ENCODE results near the gene CEP112.
"Not testable (repeated sequence)": the region's sequence is repeated elsewhere in the genome, so short reads cannot be mapped to it uniquely, and the experiment has no call there.

CEP112 gene

DNA sequence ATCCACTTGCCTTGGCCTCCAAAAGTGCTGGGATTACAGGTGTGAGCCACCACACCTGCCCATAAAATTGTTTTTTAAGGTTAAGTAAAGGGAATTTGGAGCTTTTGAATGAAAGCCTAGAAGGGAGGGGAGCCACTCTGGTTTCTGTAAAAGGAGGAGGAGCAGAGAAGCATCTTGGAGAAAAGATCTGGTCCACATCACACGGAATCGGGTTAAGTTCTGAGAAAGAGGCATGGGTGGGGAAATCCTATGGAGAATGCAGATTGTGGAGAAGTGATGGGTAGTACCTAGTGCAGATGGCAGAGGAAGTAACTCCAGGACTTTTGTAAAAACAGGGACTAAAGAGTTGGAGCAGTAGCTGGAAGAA, 18.3 kb upstream of the CEP112 start:
- no peak for DNase-seq

DNA sequence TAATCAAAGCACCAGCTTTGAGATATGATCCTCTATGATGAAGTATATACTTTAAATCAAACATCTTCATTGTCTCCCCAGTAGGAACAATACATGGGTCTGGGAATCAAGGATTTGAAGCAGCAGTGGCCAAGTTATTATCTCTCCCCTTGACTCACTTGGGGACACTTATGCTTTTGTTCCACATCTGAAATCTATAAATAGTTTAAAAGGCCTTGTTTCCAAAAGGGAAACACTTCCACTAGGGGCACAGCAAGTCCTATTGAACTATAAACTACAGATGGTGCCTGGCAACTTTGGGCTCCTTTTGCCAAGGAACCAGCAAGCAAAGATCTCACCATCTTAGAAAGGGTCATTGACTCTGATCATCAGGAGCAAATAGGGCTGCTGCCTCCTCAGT, 16.0 kb upstream of the CEP112 start:
- no peak for DNase-seq

DNA sequence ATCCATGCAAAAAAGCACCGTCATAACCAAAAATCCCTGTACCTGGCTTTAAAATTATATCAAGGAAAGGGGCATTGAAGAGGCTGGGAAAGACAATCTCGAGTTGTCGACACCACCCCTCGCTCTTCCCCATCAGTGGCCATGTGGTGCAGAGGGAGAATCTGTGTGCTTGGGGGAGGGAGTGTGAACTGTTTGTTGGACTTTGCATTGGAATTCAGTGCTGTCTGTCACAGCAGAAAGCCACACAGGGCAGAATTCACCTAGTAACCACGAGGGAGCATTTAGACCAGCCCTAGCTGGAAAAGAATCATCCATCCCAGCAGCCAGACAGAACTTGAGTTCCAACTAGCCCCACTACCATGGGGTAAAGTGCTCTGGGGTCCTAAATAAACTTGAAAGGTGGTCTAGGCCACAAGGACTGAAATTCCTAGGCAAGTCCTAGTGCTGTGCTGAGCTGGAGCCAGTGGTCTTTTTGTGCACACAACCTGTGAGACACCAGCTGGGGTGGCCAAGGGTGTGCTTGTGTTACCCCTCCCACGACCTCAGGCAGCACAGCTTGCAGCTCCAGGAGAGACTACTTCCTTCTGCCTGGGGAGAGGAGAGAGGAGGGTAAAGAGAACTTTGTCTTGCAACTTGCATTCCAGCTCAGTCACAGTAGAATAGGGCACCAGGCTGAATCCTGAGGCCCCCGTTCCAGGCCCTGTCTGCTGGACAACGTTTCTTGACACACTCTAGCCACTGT, 11.5 kb upstream of the CEP112 start:
- no peak for DNase-seq

DNA sequence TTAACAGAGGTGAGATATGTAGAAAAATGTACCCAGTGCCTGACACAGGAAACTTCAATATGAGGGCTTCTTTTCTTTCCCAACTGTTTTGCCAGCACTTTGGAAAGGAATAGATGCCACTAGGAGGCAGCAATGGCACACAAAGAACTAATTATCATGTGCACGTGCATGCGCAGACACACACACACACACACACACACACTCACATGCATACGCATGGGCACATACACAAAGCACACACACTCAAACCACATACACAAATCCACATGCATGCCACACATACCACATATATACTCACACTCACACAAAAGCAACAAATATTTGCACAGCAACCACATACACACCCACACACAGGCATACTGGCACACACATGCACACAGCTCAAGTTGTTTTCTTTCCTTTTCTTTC, 8.8 kb upstream of the CEP112 start:
- no peak for DNase-seq

DNA sequence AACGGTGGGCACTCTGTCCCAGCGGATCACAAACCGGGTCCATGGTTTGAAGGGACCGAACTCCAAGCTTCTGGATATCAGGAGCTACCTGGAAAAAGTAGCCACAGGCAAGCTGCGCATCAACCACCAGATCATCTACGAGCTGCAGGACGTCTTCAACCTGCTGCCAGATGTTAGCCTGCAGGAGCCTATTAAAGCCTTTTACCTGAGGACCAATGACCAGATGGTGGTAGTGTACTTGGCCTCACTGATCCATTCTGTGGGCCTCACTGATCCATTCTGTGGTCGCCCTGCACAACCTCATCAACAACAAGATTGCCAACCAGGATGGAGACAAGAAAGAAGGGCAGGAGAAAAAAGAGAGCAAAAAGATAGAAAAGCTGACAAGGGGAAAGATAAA, 6.3 kb upstream of the CEP112 start:
- no peak for DNase-seq

DNA sequence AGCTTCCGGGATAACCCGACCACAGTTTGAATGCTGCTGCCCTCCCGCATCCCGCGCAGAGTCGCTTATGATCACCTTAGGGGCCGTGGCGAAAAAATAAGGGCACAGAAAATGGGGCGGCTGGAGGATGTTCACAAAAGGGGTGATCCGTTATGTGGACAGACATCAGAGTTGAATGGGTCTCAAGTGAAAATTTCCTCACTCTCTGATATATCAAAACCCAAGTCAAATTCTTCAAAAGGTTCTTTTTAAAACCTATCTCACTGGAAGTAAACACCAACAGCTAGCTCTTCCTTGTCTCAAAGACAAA, 400 bp upstream of the CEP112 start:
- DNase-seq, result no peak

DNA sequence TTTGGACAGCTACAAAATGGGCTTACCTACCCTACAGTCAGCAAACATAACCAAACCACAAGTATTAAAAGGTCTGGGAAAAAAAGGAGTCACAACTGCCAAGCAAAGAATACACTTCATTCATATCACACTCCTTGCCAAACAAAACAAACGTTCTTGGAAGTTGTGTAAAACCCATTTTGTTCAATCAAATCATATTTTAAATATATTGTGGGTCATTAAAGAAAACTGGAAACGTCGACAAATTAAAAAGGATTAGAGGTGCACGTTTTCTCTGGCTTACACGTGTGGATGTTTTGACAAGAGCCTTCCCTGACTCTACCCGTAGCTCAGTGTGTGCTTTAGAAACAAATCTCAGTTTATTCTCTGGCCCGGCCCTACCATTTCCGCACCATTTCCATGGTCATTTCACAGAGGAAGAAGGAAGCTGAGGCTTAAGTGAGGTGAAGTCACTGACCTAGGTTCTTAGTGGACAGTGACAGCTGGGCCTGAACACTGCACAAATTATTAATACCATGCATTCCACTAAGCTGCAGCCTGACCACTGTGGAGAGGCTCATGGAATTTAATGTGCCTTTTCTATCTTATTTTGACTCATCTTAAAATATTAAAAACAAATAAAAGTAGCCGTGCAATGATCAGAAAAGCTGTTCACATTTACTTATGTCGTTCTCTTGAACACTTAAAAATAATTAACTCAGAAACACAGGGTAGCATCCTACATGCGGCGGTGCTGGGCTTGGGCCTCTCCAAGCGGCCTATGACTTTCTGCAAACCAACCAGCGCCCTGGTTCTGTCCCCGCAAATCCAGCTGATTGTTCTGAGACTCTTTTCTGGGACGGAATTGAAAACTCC, 968 bp downstream of the CEP112 start:
- DNase-seq, result no peak

- no peak for DNase-seq
Observed at GRCh38 chr17:66187718-66188117, 4.2 kb downstream of the CEP112 start.

GRCh38 chr17:66185862-66186261, 6.1 kb downstream of the CEP112 start:
- no peak for DNase-seq

DNA sequence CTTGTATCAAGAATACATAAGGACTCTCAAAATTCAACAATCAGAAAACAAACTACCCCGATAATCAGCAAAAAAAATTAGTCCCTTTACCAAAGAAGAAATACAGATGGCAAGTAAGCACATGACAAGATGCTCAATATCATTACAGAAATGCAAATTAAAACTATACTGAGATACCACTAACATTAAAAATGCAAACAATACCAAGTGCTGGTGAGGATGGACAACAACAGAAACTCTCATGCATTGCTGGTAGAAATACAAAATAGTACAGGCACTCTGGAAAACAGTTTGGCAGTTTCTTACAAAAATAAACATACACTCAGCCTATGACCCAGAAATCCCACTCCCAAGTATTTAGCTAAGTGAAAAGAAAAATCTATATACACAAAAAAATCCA, 7.5 kb downstream of the CEP112 start:
- no peak for DNase-seq

DNA sequence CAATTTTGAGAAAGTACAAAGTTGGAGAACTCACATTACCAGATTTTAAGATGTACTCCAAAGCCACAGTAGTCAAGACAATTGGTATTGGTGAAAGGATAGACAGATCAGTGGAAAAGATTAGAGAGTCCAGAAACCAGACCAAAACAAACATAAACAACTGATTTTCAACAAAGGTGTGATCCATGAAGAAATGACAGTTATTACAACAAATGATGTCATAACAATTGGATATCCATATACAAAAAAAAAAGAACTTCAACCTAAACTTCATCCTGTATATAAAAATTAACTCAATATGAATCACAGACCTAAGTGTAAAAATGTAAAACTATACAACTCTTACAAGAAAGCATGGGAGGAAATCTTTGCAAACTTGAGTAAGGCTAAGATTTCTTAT, 8.4 kb downstream of the CEP112 start:
- no peak for DNase-seq

DNA sequence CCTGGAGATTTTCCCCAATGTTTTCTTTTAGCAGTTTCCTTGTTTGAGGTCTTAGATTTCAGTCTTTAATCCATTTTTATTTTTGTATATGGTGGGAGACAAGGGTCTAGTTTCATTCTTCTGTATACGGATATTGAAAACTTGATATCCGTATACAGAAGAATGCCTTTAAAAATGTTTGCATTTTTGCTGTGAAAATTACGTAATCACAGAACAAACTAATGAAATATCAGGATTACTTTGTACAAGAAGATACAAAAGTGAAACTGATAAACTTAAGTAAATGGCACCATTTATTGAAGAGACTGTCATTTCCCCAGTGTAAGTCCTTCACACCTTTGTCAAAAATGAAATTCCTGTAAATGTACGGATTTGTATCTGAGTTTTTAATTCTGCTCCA, 13.3 kb downstream of the CEP112 start:
- no peak for DNase-seq

DNA sequence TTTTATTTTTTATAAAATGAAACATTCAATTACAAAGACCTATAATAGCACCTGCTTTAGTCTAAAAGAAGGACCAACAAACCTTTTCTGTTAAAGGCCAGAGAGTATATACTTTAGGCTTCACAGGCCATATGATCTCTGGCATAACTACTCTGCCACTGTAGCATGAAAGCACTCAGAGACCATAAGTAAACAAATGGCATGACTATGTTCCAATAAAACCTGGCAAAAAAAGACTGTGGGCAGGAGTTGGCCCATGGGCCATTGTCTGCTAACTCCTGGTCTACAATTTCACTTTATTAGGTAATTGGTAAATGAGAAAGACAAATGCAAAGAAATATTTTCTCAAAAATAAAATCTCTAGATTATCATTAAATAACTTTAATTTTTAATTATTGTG, 14.9 kb downstream of the CEP112 start:
- no peak for DNase-seq

DNA sequence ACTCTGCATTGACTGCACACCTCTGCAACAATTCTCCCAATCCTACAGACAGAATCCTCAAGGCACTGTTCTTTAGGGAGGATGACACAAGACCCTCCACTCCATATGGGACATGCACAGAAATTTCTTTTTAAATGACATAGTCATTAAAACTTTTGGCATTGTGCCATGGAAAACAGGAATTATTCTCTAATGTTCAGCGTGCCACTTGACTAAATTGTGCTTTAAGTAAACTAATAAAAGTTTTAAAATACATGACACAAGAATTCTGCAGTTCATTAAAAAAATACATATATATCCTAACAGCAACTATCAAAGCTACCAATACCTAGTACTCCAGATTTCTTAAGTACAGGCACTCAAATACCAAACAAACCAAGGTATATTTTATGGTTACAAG, 16.0 kb downstream of the CEP112 start:
- no peak for DNase-seq

DNA sequence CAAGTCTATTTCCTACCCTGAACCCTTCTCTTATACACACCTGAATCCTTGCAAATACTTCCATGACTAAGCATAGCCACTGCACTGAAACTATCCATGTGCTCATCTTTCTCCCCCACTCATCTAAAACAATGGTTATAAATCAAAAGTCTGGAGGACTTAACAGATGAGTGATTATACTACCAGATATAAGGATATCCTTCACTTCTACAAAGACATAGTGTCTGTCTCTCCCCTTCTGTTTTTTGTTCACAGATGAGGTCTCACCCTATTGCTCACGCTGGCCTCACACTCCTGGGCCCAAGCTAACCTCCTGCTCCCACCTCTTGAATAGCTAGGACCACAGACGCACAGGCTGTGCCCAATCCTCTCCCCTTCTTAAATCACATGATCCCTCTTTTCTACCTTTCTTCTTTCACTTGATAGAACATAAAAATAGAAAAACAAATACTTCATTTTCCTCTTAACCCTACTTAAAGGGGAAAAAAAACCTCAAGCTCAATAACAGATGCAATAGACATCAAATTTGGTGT, 19.2 kb downstream of the CEP112 start:
- no peak for DNase-seq

DNA sequence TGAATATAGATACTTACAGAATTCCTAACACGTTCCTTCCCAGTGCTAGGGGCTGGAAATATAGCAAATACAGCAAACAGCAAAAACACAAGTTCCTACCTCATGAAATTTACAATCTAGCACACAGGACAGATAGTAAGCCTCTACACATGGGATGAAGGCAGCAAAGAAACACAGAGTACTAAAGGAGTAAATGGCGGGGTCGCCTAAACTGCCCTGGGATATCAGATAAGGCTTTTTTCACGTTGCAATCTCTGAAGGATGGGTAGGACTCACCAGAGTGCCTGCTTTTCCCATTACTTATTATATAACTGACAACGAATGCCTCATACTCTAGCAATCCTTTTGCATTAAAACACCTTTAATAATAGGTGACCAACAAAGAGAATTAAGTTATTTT, 19.8 kb downstream of the CEP112 start:
- DNase-seq, result no peak

DNA sequence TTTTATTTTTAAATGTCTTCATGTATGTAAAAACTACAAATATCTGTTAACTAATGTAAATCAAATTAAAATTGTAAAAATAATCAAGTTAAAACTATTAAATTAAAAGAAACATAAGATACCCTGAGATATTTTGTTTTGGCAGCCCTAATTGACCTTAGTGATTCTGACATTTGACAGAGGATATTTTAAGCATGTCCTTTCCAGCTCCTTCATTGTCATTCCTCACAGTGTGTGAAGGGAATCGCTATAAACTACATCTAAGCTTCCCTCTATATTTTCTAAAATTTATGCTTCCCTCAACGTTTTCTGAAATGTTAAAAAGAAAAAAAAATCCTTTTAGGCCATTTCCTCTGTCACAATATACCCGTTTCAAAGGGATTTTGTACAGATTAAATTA, 20.2 kb downstream of the CEP112 start:
- no peak for DNase-seq

- DNase-seq, result no peak
Observed at GRCh38 chr17:66171172-66171571, 20.8 kb downstream of the CEP112 start.

- DNase-seq, result no peak
Observed at GRCh38 chr17:66169839-66170238, 22.1 kb downstream of the CEP112 start.

- DNase-seq, result no peak
Observed at GRCh38 chr17:66167189-66167815, 24.6 kb downstream of the CEP112 start.

GRCh38 chr17:66165537-66166123, 26.3 kb downstream of the CEP112 start:
- no peak for DNase-seq

DNA sequence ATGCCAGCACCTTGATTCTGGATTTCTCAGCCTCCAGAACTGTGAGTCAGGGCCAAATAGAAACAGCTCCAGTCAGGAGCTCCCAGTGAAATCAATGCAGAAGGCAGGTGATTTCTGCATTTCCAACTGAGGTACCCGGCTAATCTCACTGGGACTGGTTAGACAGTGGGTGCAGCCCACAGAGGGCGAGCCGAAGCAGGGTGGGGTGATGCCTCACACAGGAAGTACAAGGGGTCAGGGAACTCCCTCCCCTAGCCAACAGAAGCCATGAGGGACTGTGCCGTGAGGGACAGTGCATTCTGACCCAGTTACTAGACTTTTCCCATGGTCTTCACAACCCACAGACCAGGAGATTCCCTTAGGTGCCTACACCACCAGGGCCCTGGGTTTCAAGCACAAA, 36.9 kb downstream of the CEP112 start:
- DNase-seq, result not testable (repeated sequence)

- no peak for DNase-seq
Observed at GRCh38 chr17:66152756-66153155, 39.2 kb downstream of the CEP112 start.

DNA sequence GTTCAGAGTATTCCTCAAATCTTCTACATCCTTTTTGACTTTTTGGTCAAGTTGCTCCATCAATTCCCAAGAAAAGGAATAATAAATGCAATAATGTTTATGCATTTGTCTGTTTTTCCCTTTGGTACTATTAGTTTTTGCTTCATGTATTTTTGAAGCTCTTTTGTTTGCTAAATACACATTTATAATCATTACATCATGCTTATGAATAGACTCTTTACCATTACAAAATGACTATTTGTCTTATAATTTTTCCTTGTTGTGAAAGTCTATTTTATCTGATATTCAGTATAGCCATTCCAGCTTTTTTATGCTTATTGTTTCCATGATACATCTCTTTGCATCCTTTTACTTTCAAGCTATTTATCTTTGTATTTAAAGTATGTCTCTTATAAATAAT, 41.2 kb downstream of the CEP112 start:
- no peak for DNase-seq
